ENCODE measurements around the gene SHROOM3. TPM values are rescaled to one million over a fixed set of nuclear protein-coding genes. Genes with fewer than 3 reads are reported as not detected.

SHROOM3 gene
- total and polyA plus RNA-seq, 2 donors (not counting 1 experiment from before 2014, with no cell fraction given) = 0.91 to 1.5 TPM

GRCh38 chr4:76601791-76602190 lies 166.8 kb downstream of the SHROOM3 start:
- no peak for TF ChIP-seq EZH2 (IDR thresholded peaks at IDR 0.05; ENCODE audit: borderline replicate concordance, insufficient read depth, low read depth, low read length, poor library complexity, severe bottlenecking)
- no peak for TF ChIP-seq CTCF (IDR thresholded peaks at IDR 0.05)
- H3K27me3 Mint-ChIP-seq = peaks cover 16% of the 10 kb centered on the region
- no peaks in the 10 kb centered on the region for H3K9me3 Mint-ChIP-seq (ENCODE audit: insufficient read depth)
- CTCF ChIA-PET = no interaction called here
- ATAC-seq (ENCODE audit: low read depth) (no peak), DNase-seq (no peak)
- H4K20me1 ChIP-seq (ENCODE audit: control insufficient read depth, insufficient read depth, low read length, poor library complexity, severe bottlenecking) = no peaks in the 10 kb centered on the region
- peaks cover under 1% of the 10 kb centered on the region for H3K4me1 Mint-ChIP-seq
- H3K9ac ChIP-seq (ENCODE audit: low read length) = no peak overlapping the region
- no peaks in the 10 kb centered on the region for H3K36me3 ChIP-seq (replicated peaks in 1 of 2; ENCODE audit: control extremely low read depth in 1 of 2, control insufficient read depth in 1 of 2, extremely low read depth in 1 of 2, insufficient read depth in 2 of 2, low read length in 1 of 2)
- H3K27ac Mint-ChIP-seq = no peak overlapping the region
- H3K27me3 ChIP-seq (replicated peaks in 1 of 4; ENCODE audit: control extremely low read depth in 1 of 4, control insufficient read depth in 3 of 4, insufficient read depth in 4 of 4, low read length in 3 of 4) = no peaks in the 10 kb centered on the region
- H3K4me3 Mint-ChIP-seq = no peak overlapping the region
- no peaks in the 10 kb centered on the region for H3K9me3 ChIP-seq (ENCODE audit: control extremely low read depth in 1 of 3, control insufficient read depth in 2 of 3, insufficient read depth in 1 of 3, low read length in 2 of 3)
- H3K27ac ChIP-seq (ENCODE audit: low read length in 2 of 2) = no peak overlapping the region
- no peak overlapping the region for H2AFZ ChIP-seq (ENCODE audit: insufficient read depth, low read depth, low read length, poor library complexity, severe bottlenecking)
- intact Hi-C loops (cut with micrococcal nuclease) = no loop called here
- no peaks in the 10 kb centered on the region for H3K79me2 ChIP-seq (ENCODE audit: control insufficient read depth, insufficient read depth, low read length)
- no CpG with 5 or more reads among the region's 4 CpGs for WGBS (ENCODE audit: insufficient coverage)
- POLR2A ChIA-PET = no interaction called here
- H3K4me2 ChIP-seq (replicated peaks; ENCODE audit: low read depth, low read length, poor library complexity, severe bottlenecking) = no peak overlapping the region
- H3K4me3 ChIP-seq (ENCODE audit: control extremely low read depth in 1 of 5, extremely low read depth in 1 of 5, insufficient read depth in 1 of 5, low read depth in 2 of 5, low read length in 4 of 5) = no peak overlapping the region
- H3K4me1 ChIP-seq (ENCODE audit: control insufficient read depth in 2 of 2, insufficient read depth in 2 of 2, low read length in 2 of 2) = peaks cover 0 to 1% of the 10 kb centered on the region in 2 donors

- DNase-seq (no peak), ATAC-seq (ENCODE audit: low read depth) (no peak)
- Mint-ChIP-seq H3K9me3 (ENCODE audit: insufficient read depth) (no peaks in the 10 kb centered on the region), H3K27ac (no peak overlapping the region), H3K4me3 (no peak overlapping the region), H3K27me3 (peaks cover 4% of the 10 kb centered on the region), H3K4me1 (peaks cover 8% of the 10 kb centered on the region)
- Histone ChIP-seq H3K4me3 (ENCODE audit: control extremely low read depth in 1 of 5, extremely low read depth in 1 of 5, insufficient read depth in 1 of 5, low read depth in 2 of 5, low read length in 4 of 5) (no peak overlapping the region), H3K36me3 (replicated peaks in 1 of 2; ENCODE audit: control extremely low read depth in 1 of 2, control insufficient read depth in 1 of 2, extremely low read depth in 1 of 2, insufficient read depth in 2 of 2, low read length in 1 of 2) (no peaks in the 10 kb centered on the region), H3K4me1 (ENCODE audit: control insufficient read depth in 2 of 2, insufficient read depth in 2 of 2, low read length in 2 of 2) (peaks cover 8 to 16% of the 10 kb centered on the region in 2 donors), H3K9me3 (ENCODE audit: control extremely low read depth in 1 of 3, control insufficient read depth in 2 of 3, insufficient read depth in 1 of 3, low read length in 2 of 3) (no peaks in the 10 kb centered on the region), H2AFZ (ENCODE audit: insufficient read depth, low read depth, low read length, poor library complexity, severe bottlenecking) (no peak overlapping the region), H3K27me3 (replicated peaks in 1 of 4; ENCODE audit: control extremely low read depth in 1 of 4, control insufficient read depth in 3 of 4, insufficient read depth in 4 of 4, low read length in 3 of 4) (no peaks in the 10 kb centered on the region), H3K4me2 (replicated peaks; ENCODE audit: low read depth, low read length, poor library complexity, severe bottlenecking) (no peak overlapping the region), H3K27ac (ENCODE audit: low read length in 2 of 2) (no peak overlapping the region), H4K20me1 (ENCODE audit: control insufficient read depth, insufficient read depth, low read length, poor library complexity, severe bottlenecking) (no peaks in the 10 kb centered on the region), H3K9ac (ENCODE audit: low read length) (no peak overlapping the region), H3K79me2 (ENCODE audit: control insufficient read depth, insufficient read depth, low read length) (no peaks in the 10 kb centered on the region)
- 94% methylated on average over 5 of the region's 6 CpGs for WGBS (ENCODE audit: insufficient coverage)
- intact Hi-C loops (cut with micrococcal nuclease) = no loop called here
- ChIA-PET POLR2A (no interaction called here), CTCF (no interaction called here)
- no peak for TF ChIP-seq EZH2 (IDR thresholded peaks at IDR 0.05; ENCODE audit: borderline replicate concordance, insufficient read depth, low read depth, low read length, poor library complexity, severe bottlenecking)
- TF ChIP-seq CTCF (IDR thresholded peaks at IDR 0.05) = no peak
Measured at GRCh38 chr4:76605099-76605563, 170.1 kb downstream of the SHROOM3 start.
